OCI-LY7 (cell line): Measurements from ENCODE around the gene WNT11. TPM values are rescaled to one million over a fixed set of nuclear protein-coding genes. Genes with fewer than 3 reads are reported as not detected.

ENCODE experiments used
- BruUV-seq: library from RNA; stranded (reverse); fragments of 400-500 nt; replicated peaks from 2 replicates; lab custom pipeline; 2021; lab: Mats Ljungman, UMichigan
- CTCF ChIA-PET: fragments of 300-600 bp; sonication (Branson Sonifier 250); formaldehyde crosslinking; loops from one replicate; lab custom pipeline; 2022; ENCODE audit warnings: antibody characterized with exemption; ENCODE audit not compliant: unreplicated experiment; lab: Charles Lee
- POLR2A ChIA-PET: fragments of 300-600 bp; sonication (Branson Sonifier 250); formaldehyde crosslinking; loops from one replicate; lab custom pipeline; 2022; ENCODE audit warnings: antibody characterized with exemption; lab: Charles Lee
- DNase-seq: peaks from one replicate; pipeline ENCODE4 v3.0.0-alpha.2; 2015; ENCODE audit warnings: low spot score
- H2AFZ ChIP-seq: fragments of 200-600 bp; sonication (generic), shearing (Covaris generic); 2 replicates; pipeline ENCODE4 v1.6.1; 2014; ENCODE audit warnings: mild to moderate bottlenecking, antibody characterized with exemption, low read length, moderate library complexity
- H3K27ac ChIP-seq: fragments of 200-600 bp; sonication (generic); 2 replicates; pipeline ENCODE4 v1.5.1; 2014; ENCODE audit warnings: mixed run types, low read depth, mild to moderate bottlenecking, moderate library complexity, low read length, inconsistent platforms; ENCODE audit not compliant: poor library complexity, severe bottlenecking
- H3K36me3 ChIP-seq: fragments of 200-600 bp; sonication (generic); 2 replicates; pipeline ENCODE4 v1.6.1; 2014; ENCODE audit warnings: mild to moderate bottlenecking, antibody characterized with exemption, low read length, moderate library complexity, mixed read lengths; ENCODE audit not compliant: insufficient read depth
- H3K4me1 ChIP-seq: fragments of 200-600 bp; sonication (generic); 2 replicates; pipeline ENCODE4 v1.5.1; 2014; ENCODE audit warnings: mild to moderate bottlenecking, low read length; ENCODE audit not compliant: insufficient read depth, poor library complexity, severe bottlenecking
- H3K4me2 ChIP-seq: fragments of 200-600 bp; sonication (generic); 2 replicates; pipeline ENCODE4 v1.6.1; 2014; ENCODE audit warnings: mild to moderate bottlenecking, low read length
- H3K4me3 ChIP-seq: fragments of 200-600 bp; sonication (generic); 2 replicates; pipeline ENCODE4 v1.5.1; 2014; ENCODE audit warnings: mild to moderate bottlenecking, low read depth, low read length; ENCODE audit not compliant: poor library complexity, severe bottlenecking
- H3K79me2 ChIP-seq: fragments of 200-600 bp; sonication (generic); 2 replicates; pipeline ENCODE4 v1.6.1; 2016; ENCODE audit warnings: low read depth, mild to moderate bottlenecking, low read length, moderate library complexity, mixed read lengths; ENCODE audit not compliant: insufficient read depth
- H3K9me2 ChIP-seq: fragments of 200-600 bp; sonication (generic); 2 replicates; pipeline ENCODE4 v1.6.1; 2016; ENCODE audit warnings: mild to moderate bottlenecking, low read length, mixed read lengths; ENCODE audit not compliant: insufficient read depth
- H3K9me3 ChIP-seq: fragments of 200-600 bp; sonication (generic); 2 replicates; pipeline ENCODE4 v1.6.1; 2014; ENCODE audit warnings: mild to moderate bottlenecking, mixed run types, low read length, mixed read lengths
- H4K20me1 ChIP-seq: fragments of 200-600 bp; sonication (generic); 2 replicates; pipeline ENCODE4 v1.6.1; 2014; ENCODE audit warnings: mild to moderate bottlenecking, antibody characterized with exemption, low read length, moderate library complexity, mixed read lengths; ENCODE audit not compliant: insufficient read depth
- EZH2phosphoT487 ChIP-seq: fragments of 200-600 bp; sonication (generic); IDR thresholded peaks from 2 replicates; pipeline ENCODE4 v1.6.1; 2018; ENCODE audit warnings: low read depth, borderline replicate concordance, mild to moderate bottlenecking, mixed run types, antibody characterized with exemption, low read length, moderate library complexity, mixed read lengths
- intact Hi-C: fragments of 100-400 bp; cut with micrococcal nuclease; formaldehyde crosslinking; loops from one replicate; pipeline ENCODE4 v1.10.0; 2022; ENCODE audit not compliant: unreplicated experiment
- total RNA-seq, 2 experiments: library from RNA; depleted of rRNA in 1 of 2; stranded (reverse); fragments of >200 nt in 1 of 2; shearing (Covaris generic) in 1 of 2; gene quantifications; 2 replicates each; pipeline ENCODE4 v1.2.3, GENCODE V29; 2014 to 2022
- TF ChIP-seq, protein P1 (sequence below): fragments of 200-600 bp; sonication (generic); conservative IDR thresholded peaks from 2 replicates; pipeline ENCODE4 v1.5.1; 2014; ENCODE audit warnings: mild to moderate bottlenecking, antibody characterized with exemption, low read length, moderate library complexity, mixed read lengths

Gene WNT11
- total RNA-seq, 2 experiments from 2014 or later = not detected

DNA sequence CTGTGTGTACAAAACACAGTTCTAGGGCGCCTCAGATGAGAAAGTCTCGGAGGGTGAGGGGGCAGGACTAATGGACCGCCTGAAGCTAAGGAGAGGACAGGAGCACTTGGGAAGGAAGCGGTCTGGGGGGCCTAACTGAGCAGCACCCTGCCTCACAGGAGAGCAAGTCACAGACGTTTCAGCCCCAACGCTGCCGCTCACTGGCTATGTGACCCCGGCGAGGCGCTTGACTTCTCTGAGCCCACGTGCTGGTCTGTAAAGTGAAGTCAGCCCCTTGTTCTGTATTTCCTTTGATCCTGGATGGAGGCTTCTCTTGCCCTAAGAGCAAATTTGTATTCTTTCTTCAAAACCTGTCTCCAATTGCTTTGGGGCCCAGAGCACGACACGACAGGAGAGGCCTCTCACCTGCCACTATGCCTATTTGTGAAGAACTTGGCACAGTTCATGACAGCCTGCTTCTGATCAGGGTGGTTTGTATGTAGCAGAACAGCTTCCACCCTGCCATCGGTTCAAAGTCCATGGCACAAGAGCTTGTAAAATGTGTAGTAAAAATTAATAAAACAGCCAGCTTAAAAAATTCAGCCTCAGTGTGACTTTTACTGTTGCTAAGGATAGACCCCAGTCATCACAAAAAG is 59.1 kb downstream of the WNT11 start:
- intact Hi-C loops = no loop called here
- Histone ChIP-seq H3K4me2 (no peak overlapping the region), H3K79me2 (no peaks in the 10 kb centered on the region), H3K4me1 (peaks cover 4% of the 10 kb centered on the region), H2AFZ (no peak overlapping the region), H3K27ac (no peak overlapping the region), H3K9me3 (no peaks in the 10 kb centered on the region), H3K36me3 (peaks cover 9% of the 10 kb centered on the region), H3K9me2 (no peaks in the 10 kb centered on the region), H3K4me3 (no peak overlapping the region), H4K20me1 (no peaks in the 10 kb centered on the region)
- BruUV-seq = no TSS peak
- POLR2A ChIA-PET = no interaction called here
- TF ChIP-seq EZH2phosphoT487 = no peak
- TF ChIP-seq, protein P1, sequence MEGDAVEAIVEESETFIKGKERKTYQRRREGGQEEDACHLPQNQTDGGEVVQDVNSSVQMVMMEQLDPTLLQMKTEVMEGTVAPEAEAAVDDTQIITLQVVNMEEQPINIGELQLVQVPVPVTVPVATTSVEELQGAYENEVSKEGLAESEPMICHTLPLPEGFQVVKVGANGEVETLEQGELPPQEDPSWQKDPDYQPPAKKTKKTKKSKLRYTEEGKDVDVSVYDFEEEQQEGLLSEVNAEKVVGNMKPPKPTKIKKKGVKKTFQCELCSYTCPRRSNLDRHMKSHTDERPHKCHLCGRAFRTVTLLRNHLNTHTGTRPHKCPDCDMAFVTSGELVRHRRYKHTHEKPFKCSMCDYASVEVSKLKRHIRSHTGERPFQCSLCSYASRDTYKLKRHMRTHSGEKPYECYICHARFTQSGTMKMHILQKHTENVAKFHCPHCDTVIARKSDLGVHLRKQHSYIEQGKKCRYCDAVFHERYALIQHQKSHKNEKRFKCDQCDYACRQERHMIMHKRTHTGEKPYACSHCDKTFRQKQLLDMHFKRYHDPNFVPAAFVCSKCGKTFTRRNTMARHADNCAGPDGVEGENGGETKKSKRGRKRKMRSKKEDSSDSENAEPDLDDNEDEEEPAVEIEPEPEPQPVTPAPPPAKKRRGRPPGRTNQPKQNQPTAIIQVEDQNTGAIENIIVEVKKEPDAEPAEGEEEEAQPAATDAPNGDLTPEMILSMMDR = no peak
- CTCF ChIA-PET = interaction anchor here (0.6 kb wide), 1 partner anchor 706 kb away, joined by 3 read pairs; no protein-coding TSS in a partner anchor
- DNase-seq = no peak

GRCh38 chr11:76143274-76143673 is 63.0 kb downstream of the WNT11 start:
- TF ChIP-seq, protein P1 = no peak
- no peak for TF ChIP-seq EZH2phosphoT487
- Histone ChIP-seq H3K4me3 (no peak overlapping the region), H3K36me3 (peaks cover 34% of the 10 kb centered on the region), H3K4me2 (no peak overlapping the region), H4K20me1 (no peaks in the 10 kb centered on the region), H3K27ac (no peak overlapping the region), H2AFZ (no peak overlapping the region), H3K9me2 (no peaks in the 10 kb centered on the region), H3K4me1 (no peaks in the 10 kb centered on the region), H3K9me3 (no peaks in the 10 kb centered on the region), H3K79me2 (no peaks in the 10 kb centered on the region)
- intact Hi-C loops = no loop called here
- ChIA-PET POLR2A (no interaction called here), CTCF (no interaction called here)
- no TSS peak for BruUV-seq
- DNase-seq = no peak

DNA sequence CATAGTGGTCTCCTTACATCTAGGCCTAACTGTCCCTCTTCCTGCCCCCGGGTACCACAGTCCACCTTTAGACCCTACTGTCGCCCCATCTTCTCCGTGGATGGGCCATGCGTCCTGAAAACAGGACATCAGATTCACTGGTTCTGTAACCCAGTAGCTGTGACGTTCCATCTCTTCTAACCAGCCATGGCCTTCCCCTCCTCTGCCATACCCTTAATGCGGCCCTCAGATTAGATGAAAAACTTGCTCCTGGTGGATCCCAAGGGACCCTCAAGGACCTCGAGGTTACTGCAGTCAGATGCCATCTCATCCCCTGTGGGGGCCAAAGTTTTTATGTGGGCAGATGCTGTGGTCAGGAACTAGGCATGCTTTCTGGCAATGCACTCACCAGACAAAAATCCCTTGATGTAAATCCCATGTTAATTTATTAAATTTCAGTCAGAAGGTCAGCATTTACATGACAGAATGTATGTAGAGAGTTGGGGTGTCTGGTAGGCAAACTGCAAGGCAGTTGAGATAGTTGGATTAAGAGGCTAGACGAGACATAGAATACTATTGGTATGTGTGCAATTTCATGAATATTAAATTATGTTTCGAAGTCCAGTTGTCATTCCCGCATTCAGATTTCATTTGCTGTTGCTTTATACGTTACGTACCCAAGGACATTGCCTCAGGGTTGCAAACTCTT is 64.3 kb downstream of the WNT11 start:
- Histone ChIP-seq H3K4me1 (no peaks in the 10 kb centered on the region), H2AFZ (no peak overlapping the region), H3K36me3 (peaks cover 44% of the 10 kb centered on the region), H3K79me2 (no peaks in the 10 kb centered on the region), H3K4me2 (no peak overlapping the region), H3K9me3 (no peaks in the 10 kb centered on the region), H3K27ac (no peak overlapping the region), H3K9me2 (no peaks in the 10 kb centered on the region), H3K4me3 (no peak overlapping the region), H4K20me1 (no peaks in the 10 kb centered on the region)
- intact Hi-C loops = no loop called here
- TF ChIP-seq, protein P1 = no peak
- no peak for TF ChIP-seq EZH2phosphoT487
- ChIA-PET CTCF (no interaction called here), POLR2A (no interaction called here)
- no peak for DNase-seq
- BruUV-seq = no TSS peak
